SK-N-SH treated with all-trans-retinoic acid at 6 μM for 48 hours (cell line): ENCODE data around the gene AOC3.
"Not testable (repeated sequence)": the region's sequence is repeated elsewhere in the genome, so short reads cannot be mapped to it uniquely, and the experiment has no call there.

Experiments
- ARNTL ChIP-seq: fragments of 450-650 bp; formaldehyde crosslinking; IDR thresholded peaks from 2 replicates; pipeline ENCODE4 v1.5.0; 2020; ENCODE audit warnings: low read depth, mild to moderate bottlenecking, moderate library complexity, borderline replicate concordance
- OSR1 ChIP-seq: fragments of 250-450 bp; sonication (Bioruptor Pico); IDR thresholded peaks from 2 replicates; pipeline ENCODE4 v1.8.0; 2022; ENCODE audit warnings: moderate library complexity, mild to moderate bottlenecking, inconsistent platforms
- PATZ1 ChIP-seq: fragments of 250-450 bp; sonication (Bioruptor Pico); IDR thresholded peaks from 2 replicates; pipeline ENCODE4 v1.8.0; 2020; ENCODE audit warnings: mild to moderate bottlenecking, moderate library complexity, borderline replicate concordance
- SNAI2 ChIP-seq: fragments of 250-450 bp; sonication (Bioruptor Pico); IDR thresholded peaks from 2 replicates; pipeline ENCODE4 v1.5.0; 2020; ENCODE audit warnings: mild to moderate bottlenecking, moderate library complexity
- TCF4 ChIP-seq: fragments of 250-450 bp; sonication (Bioruptor Pico); IDR thresholded peaks from 2 replicates; pipeline ENCODE4 v1.8.0; 2021; ENCODE audit warnings: mild to moderate bottlenecking, moderate library complexity, borderline replicate concordance
- TOX ChIP-seq: fragments of 250-450 bp; sonication (Bioruptor Pico); IDR thresholded peaks from 2 replicates; pipeline ENCODE4 v1.8.0; 2021; ENCODE audit warnings: mild to moderate bottlenecking, moderate library complexity, borderline replicate concordance
- ZC3H10 ChIP-seq: fragments of 250-450 bp; sonication (Bioruptor Pico); IDR thresholded peaks from 2 replicates; pipeline ENCODE4 v1.5.1; 2021; ENCODE audit warnings: mild to moderate bottlenecking, moderate library complexity

DNA sequence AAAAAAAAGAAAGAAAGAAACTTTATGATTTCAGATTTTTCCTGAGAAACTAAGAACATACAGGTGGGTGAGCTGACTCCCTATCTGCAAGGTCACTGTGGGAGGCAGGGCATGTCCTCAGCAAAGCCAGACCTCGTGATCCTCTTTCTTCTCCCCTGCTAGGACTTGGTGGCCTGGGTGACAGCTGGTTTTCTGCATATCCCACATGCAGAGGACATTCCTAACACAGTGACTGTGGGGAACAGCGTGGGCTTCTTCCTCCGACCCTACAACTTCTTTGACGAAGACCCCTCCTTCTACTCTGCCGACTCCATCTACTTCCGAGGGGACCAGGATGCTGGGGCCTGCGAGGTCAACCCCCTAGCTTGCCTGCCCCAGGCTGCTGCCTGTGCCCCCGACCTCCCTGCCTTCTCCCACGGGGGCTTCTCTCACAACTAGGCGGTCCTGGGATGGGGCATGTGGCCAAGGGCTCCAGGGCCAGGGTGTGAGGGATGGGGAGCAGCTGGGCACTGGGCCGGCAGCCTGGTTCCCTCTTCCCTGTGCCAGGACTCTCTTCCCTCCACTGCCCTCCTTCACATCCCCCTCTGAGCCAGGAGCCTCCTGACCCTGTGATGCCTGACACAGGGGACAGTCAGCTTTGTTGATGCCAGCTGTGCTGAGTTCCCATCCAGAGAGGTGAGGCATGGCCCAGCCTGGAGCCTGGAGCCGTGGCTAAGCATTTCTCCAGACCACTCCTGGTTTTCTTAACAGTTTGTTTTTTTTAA, 23.1 kb downstream of the AOC3 start:
- TF ChIP-seq ARNTL, PATZ1, TOX, TCF4, OSR1, ZC3H10, SNAI2 (CRISPR knock-in tag): not testable (repeated sequence)
